Esophagus muscularis mucosa (tissue), 3 donors: ENCODE results near the gene GPS2.

Experiments
- POLR2A ChIP-seq: fragments of 450-650 bp; IDR thresholded peaks from one replicate; pipeline ENCODE4 v1.6.1; 2017; ENCODE audit warnings: antibody characterized with exemption, moderate library complexity, mild to moderate bottlenecking, low read depth
- POLR2AphosphoS5 ChIP-seq, 2 donors: sonication (generic); formaldehyde crosslinking; IDR thresholded peaks; one replicate each; pipeline ENCODE4 v1.6.1; 2017; ENCODE audit warnings: antibody characterized with exemption in 2 of 2
- TF ChIP-seq, protein P1 (sequence below), 3 experiments: fragments of 200-600 bp in 2 of 3; fragments of 450-650 bp in 1 of 3; sonication (generic) in 2 of 3; IDR thresholded peaks; one replicate each; pipeline ENCODE4 v1.5.1; 2017 to 2019; ENCODE audit warnings: antibody characterized with exemption in 3 of 3, mild to moderate bottlenecking in 2 of 3, moderate library complexity in 1 of 3

DNA sequence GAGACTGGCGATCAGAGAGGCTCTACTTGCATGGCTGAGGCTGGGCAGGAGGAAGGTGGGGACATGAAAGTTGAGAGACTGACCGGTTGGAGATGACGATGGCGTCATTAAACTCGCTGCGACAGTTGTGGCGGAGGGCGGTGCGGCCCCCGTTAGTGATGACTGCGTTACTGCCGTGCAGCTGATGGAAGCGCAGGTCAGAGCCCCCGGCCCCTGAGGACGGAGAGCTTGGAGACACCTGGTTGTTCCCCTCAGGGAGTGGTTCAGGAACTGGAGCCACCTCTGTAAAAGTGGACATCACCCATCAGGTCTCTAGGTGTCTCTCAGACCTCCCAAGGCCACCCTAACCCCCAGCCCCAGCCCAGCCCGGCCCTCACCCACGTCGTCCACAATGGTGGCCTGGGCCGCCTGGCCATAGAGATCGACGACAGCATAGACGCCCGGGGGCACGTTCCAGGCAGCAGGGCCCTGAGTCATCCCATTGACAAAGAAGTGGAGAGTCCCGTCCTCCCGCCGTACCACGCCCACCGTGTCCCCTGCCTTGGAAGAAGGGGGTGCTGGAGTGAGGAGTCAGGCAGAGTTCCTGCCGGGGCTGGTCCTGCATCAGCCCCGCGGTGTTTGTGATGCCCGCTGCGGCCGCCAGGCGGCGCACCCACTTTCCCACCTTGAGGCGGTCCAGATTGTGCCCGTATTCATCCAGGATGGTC, 8.7 kb upstream of the GPS2 start:
- TF ChIP-seq, protein P1, sequence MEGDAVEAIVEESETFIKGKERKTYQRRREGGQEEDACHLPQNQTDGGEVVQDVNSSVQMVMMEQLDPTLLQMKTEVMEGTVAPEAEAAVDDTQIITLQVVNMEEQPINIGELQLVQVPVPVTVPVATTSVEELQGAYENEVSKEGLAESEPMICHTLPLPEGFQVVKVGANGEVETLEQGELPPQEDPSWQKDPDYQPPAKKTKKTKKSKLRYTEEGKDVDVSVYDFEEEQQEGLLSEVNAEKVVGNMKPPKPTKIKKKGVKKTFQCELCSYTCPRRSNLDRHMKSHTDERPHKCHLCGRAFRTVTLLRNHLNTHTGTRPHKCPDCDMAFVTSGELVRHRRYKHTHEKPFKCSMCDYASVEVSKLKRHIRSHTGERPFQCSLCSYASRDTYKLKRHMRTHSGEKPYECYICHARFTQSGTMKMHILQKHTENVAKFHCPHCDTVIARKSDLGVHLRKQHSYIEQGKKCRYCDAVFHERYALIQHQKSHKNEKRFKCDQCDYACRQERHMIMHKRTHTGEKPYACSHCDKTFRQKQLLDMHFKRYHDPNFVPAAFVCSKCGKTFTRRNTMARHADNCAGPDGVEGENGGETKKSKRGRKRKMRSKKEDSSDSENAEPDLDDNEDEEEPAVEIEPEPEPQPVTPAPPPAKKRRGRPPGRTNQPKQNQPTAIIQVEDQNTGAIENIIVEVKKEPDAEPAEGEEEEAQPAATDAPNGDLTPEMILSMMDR (IDR thresholded peaks at IDR 0.05) = peak; percentile 72 to 89 (median 77)
- TF ChIP-seq POLR2A (no peak), POLR2AphosphoS5 (IDR thresholded peaks at IDR 0.05) (peak in 1 of 2 donors; percentile 20)
